K562 treated with DMSO at 1 percent for 4 hours (cell line): ENCODE measurements around the gene ZNF169. TPM values are rescaled to one million over a fixed set of nuclear protein-coding genes. Genes with fewer than 3 reads are reported as not detected.

ENCODE experiments used
- total RNA-seq: library from RNA; unstranded; fragments of 300-600 nt; gene quantifications from 2 replicates; pipeline ENCODE4 v1.2.3, GENCODE V29; 2022; ENCODE audit not compliant: insufficient read depth

Gene ZNF169
- total RNA-seq = 4.1 and 4.8 TPM in 2 replicates

GRCh38 chr9:94259077-94259862 is at the start of gene ZNF169:
Gene ZNF169 (plus strand): TSS chr9:94259298. CDS start chr9:94278813, 19,515 bp downstream.

DNA sequence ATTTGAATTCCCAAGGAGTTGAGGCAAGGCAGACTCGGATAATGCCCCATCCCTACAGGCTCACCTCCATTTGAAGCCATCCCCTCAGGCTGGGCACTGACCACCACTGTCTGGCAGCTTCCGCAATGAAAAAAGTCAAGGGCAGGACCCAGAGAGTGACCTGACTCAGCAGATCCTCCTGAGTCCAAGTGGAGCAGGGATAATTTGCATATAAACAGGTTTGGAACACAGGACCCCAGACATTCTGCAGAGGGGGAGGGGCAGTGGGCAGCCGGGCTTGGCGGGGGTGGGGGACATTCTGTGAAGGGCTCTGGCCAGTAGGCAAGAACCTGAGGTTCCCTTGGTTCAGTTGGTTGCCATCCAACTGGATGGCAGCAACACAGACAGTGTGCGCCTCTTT is 69.4 kb downstream of the ZNF169 start, which contains the start of gene NUTM2F:
NUTM2F (minus strand) TSS at position 101 of the 400 bp plus-strand sequence; CDS start at position 80, 21 bp downstream.

Other genes starting within 250 kb of the ZNF169 start
- gene PTPDC1, start 174.8 kb upstream of the ZNF169 start, total RNA-seq = 4.6 and 5.2 TPM in 2 replicates
- not detected in 2 replicates for gene NUTM2F, start 69.3 kb downstream of the ZNF169 start, total RNA-seq